GM23248 (cell line): ENCODE results near the gene MPP3. TPM values are rescaled to one million over a fixed set of nuclear protein-coding genes. Genes with fewer than 3 reads are reported as not detected.

Experiments used
- DNase-seq: peaks from one replicate; pipeline ENCODE4 v3.0.0-alpha.2; 2015
- H2AFZ ChIP-seq: fragments of 200-600 bp; sonication (generic); 2 replicates; pipeline ENCODE4 v1.6.1; 2016; ENCODE audit warnings: antibody characterized with exemption
- H3F3A ChIP-seq: fragments of 200-600 bp; sonication (generic); 2 replicates; pipeline ENCODE4 v1.6.1; 2016; ENCODE audit warnings: mild to moderate bottlenecking, antibody characterized with exemption, mixed run types; ENCODE audit not compliant: insufficient read depth
- H3K27ac ChIP-seq: fragments of 200-600 bp; sonication (generic); 2 replicates; pipeline ENCODE4 v1.5.1; 2016; ENCODE audit warnings: mild to moderate bottlenecking
- H3K27me3 ChIP-seq: fragments of 200-600 bp; sonication (generic); replicated peaks from 2 replicates; pipeline ENCODE4 v1.6.1; 2016; ENCODE audit warnings: mild to moderate bottlenecking; ENCODE audit not compliant: insufficient read depth
- H3K36me3 ChIP-seq: fragments of 200-600 bp; sonication (generic); 2 replicates; pipeline ENCODE4 v1.6.1; 2016; ENCODE audit warnings: low read depth, mild to moderate bottlenecking
- H3K4me1 ChIP-seq: fragments of 200-600 bp; sonication (generic); 2 replicates; pipeline ENCODE4 v1.6.1; 2016; ENCODE audit warnings: mild to moderate bottlenecking; ENCODE audit not compliant: insufficient read depth
- H3K4me2 ChIP-seq: fragments of 200-600 bp; sonication (generic); one replicate; pipeline ENCODE4 v1.6.1; 2016; ENCODE audit warnings: mild to moderate bottlenecking; ENCODE audit not compliant: unreplicated experiment
- H3K4me3 ChIP-seq: fragments of 200-600 bp; sonication (generic); 2 replicates; pipeline ENCODE4 v1.5.1; 2016; ENCODE audit warnings: mild to moderate bottlenecking
- H3K79me2 ChIP-seq: fragments of 200-600 bp; sonication (generic); 2 replicates; pipeline ENCODE4 v1.6.1; 2016; ENCODE audit warnings: mild to moderate bottlenecking; ENCODE audit not compliant: insufficient read depth
- H3K9ac ChIP-seq: fragments of 200-600 bp; sonication (generic); 2 replicates; pipeline ENCODE4 v1.6.1; 2016; ENCODE audit warnings: mild to moderate bottlenecking
- H3K9me2 ChIP-seq: fragments of 200-600 bp; sonication (generic); 2 replicates; pipeline ENCODE4 v1.6.1; 2016; ENCODE audit warnings: mixed run types, mild to moderate bottlenecking, moderate library complexity; ENCODE audit not compliant: insufficient read depth
- H3K9me3 ChIP-seq: fragments of 200-600 bp; sonication (generic); one replicate; pipeline ENCODE4 v1.6.1; 2017; ENCODE audit warnings: low read depth
- H4K20me1 ChIP-seq: fragments of 200-600 bp; sonication (generic); 2 replicates; pipeline ENCODE4 v1.6.0; 2016; ENCODE audit not compliant: insufficient read depth
- EZH2 ChIP-seq: fragments of 200-600 bp; sonication (generic); IDR thresholded peaks from 2 replicates; pipeline ENCODE4 v1.6.1; 2018; ENCODE audit warnings: antibody characterized with exemption, mild to moderate bottlenecking; ENCODE audit not compliant: insufficient read depth, poor library complexity, severe bottlenecking
- EZH2phosphoT487 ChIP-seq: fragments of 200-600 bp; sonication (generic); IDR thresholded peaks from 2 replicates; pipeline ENCODE4 v1.6.1; 2018; ENCODE audit warnings: antibody characterized with exemption, moderate library complexity, mild to moderate bottlenecking, low read depth; ENCODE audit not compliant: insufficient read depth
- WGBS, 2 experiments: methylation state at CpG; one replicate each; pipeline ENCODE4 v1.1.6; 2015 to 2017; ENCODE audit warnings: low lambda C conversion rate in 2 of 2, low coverage in 1 of 2; ENCODE audit errors: missing lambda C conversion rate in 2 of 2; 5-methylcytosine and 5-hydroxymethylcytosine counted together
- in situ Hi-C: fragments of 300-500 bp; cut with MboI; formaldehyde crosslinking; loops from 2 replicates; pipeline ENCODE4 v1.15.0; 2020
- polyA plus RNA-seq: library from polyadenylated mRNA; unstranded; fragments of >200 nt; fragmentation: Nextera tagmentation; extraction: Ambion mirVana; gene quantifications from 2 replicates; pipeline ENCODE4 v1.2.1, GENCODE V29; 2016
- total RNA-seq: library from RNA; depleted of rRNA; stranded (reverse); fragments of >200 nt; shearing (Covaris generic); gene quantifications from 2 replicates; pipeline ENCODE4 v1.2.3, GENCODE V29; 2014

MPP3 gene
- total and polyA plus RNA-seq, 2 experiments from 2014 or later: 6.3 to 6.6 TPM

DNA sequence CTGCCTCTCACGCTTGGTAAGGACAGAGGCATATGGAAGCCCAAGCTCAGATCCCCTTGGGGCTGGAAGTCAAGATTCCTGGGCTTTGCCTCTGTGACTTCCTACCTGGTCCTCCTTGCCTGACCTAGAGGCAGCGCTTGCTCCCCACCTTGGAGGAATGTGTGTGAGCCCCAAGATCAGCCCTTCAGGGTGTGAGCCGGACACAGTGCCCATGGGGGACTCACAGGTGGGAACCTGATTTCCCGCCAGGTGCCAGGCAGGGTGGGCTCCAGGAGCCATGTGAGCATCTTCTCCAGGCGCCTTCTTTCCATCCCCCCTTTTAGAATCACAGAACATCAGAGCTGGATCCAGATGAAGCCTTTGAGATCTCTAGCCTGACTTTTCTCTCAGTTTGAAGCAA, 24.2 kb upstream of the MPP3 start:
- peaks cover 49% of the 10 kb centered on the region for H3K27me3 ChIP-seq
- WGBS, 2 experiments: 60 to 63% methylated on average over 4 to 5 of the region's 5 CpGs

DNA sequence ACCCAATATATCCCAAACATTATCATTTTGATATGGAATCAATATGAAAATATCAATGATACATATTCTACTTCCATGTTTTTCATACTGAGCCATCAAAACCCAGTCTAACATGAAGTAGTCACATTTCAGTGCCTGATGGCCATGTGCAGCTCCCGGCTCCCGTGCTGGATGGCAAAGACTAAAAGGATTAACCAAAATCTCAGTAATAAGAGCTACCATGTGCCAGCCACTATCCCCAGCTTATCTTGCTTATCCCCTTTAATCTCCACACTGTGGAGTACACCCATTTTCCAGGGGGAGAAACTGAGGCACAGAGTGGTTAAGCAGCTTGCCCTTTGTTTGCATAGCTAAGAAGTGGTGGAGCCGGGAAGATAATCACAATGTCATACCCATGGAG, 23.2 kb upstream of the MPP3 start:
- Histone ChIP-seq H3K27ac (no peak overlapping the region), H3K9me2 (no peaks in the 10 kb centered on the region), H3K36me3 (no peaks in the 10 kb centered on the region), H3K4me3 (no peak overlapping the region), H3K9me3 (no peaks in the 10 kb centered on the region), H2AFZ (no peak overlapping the region), H3F3A (no peaks in the 10 kb centered on the region), H3K79me2 (no peaks in the 10 kb centered on the region), H3K4me2 (no peak overlapping the region), H4K20me1 (no peaks in the 10 kb centered on the region), H3K27me3 (peaks cover 49% of the 10 kb centered on the region), H3K9ac (no peak overlapping the region), H3K4me1 (no peaks in the 10 kb centered on the region)
- TF ChIP-seq EZH2phosphoT487 (no peak), EZH2 (no peak)
- in situ Hi-C loops: no loop called here
- no peak for DNase-seq
- WGBS, 2 experiments: 95 to 96% methylated on average over 3 of the region's 3 CpGs

More for the DNA sequence above, 24.2 kb upstream of the MPP3 start:
- Histone ChIP-seq H3K9me3 (no peaks in the 10 kb centered on the region), H3K9me2 (no peaks in the 10 kb centered on the region), H3K36me3 (no peaks in the 10 kb centered on the region), H3K79me2 (no peaks in the 10 kb centered on the region), H4K20me1 (no peaks in the 10 kb centered on the region), H3K4me3 (no peak overlapping the region), H3K9ac (no peak overlapping the region), H2AFZ (no peak overlapping the region), H3K4me2 (no peak overlapping the region), H3K27ac (no peak overlapping the region), H3F3A (no peaks in the 10 kb centered on the region), H3K4me1 (no peaks in the 10 kb centered on the region)
- no peak for DNase-seq
- in situ Hi-C loops: no loop called here
- TF ChIP-seq EZH2phosphoT487 (no peak), EZH2 (no peak)

GRCh38 chr17:43855061-43855460, 22.1 kb upstream of the MPP3 start:
- no peaks in the 10 kb centered on the region for H3K9me2 ChIP-seq

DNA sequence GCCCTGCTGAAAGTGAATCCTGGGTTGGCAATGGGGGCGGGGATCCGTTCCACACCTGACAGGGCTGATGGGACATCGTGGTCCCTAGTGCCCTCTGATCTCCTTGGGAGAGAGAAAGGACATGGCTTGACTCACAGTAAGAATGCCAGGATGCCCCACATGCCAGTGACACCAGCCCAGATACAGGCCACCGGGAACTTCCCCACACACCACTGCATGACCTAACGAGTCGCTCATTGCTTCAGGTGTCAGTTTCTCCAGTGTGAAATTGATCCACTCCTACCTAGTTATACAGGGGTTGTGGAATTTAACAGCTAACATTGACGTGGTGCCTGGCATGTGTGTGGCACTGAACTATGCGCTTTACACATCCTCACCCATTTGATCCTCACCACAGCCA, 21.6 kb upstream of the MPP3 start:
- Histone ChIP-seq H3K9ac (no peak overlapping the region), H3K9me2 (no peaks in the 10 kb centered on the region), H3K9me3 (no peaks in the 10 kb centered on the region), H4K20me1 (no peaks in the 10 kb centered on the region), H3K36me3 (no peaks in the 10 kb centered on the region), H3K4me3 (no peak overlapping the region), H3K4me1 (no peaks in the 10 kb centered on the region), H2AFZ (no peak overlapping the region), H3F3A (no peaks in the 10 kb centered on the region), H3K27ac (no peak overlapping the region), H3K27me3 (peaks cover 61% of the 10 kb centered on the region), H3K79me2 (no peaks in the 10 kb centered on the region), H3K4me2 (no peak overlapping the region)
- TF ChIP-seq EZH2phosphoT487 (no peak), EZH2 (no peak)
- DNase-seq: no peak
- WGBS, 2 experiments: 56 to 61% methylated on average over 8 of the region's 8 CpGs
- in situ Hi-C loops: no loop called here

More at GRCh38 chr17:43855061-43855460, 22.1 kb upstream of the MPP3 start:
- no peaks in the 10 kb centered on the region for H4K20me1 ChIP-seq
- WGBS, 2 experiments: 78 to 83% methylated on average over 9 of the region's 9 CpGs
- in situ Hi-C loops: no loop called here
- H3K36me3 ChIP-seq: no peaks in the 10 kb centered on the region
- no peaks in the 10 kb centered on the region for H3K79me2 ChIP-seq
- no peaks in the 10 kb centered on the region for H3K4me1 ChIP-seq
- no peaks in the 10 kb centered on the region for H3F3A ChIP-seq
- DNase-seq: no peak
- no peak overlapping the region for H3K9ac ChIP-seq
- H3K27ac ChIP-seq: no peak overlapping the region
- no peaks in the 10 kb centered on the region for H3K9me3 ChIP-seq
- TF ChIP-seq EZH2 (no peak), EZH2phosphoT487 (no peak)
- no peak overlapping the region for H3K4me3 ChIP-seq
- H2AFZ ChIP-seq: no peak overlapping the region
- peaks cover 57% of the 10 kb centered on the region for H3K27me3 ChIP-seq
- H3K4me2 ChIP-seq: no peak overlapping the region

DNA sequence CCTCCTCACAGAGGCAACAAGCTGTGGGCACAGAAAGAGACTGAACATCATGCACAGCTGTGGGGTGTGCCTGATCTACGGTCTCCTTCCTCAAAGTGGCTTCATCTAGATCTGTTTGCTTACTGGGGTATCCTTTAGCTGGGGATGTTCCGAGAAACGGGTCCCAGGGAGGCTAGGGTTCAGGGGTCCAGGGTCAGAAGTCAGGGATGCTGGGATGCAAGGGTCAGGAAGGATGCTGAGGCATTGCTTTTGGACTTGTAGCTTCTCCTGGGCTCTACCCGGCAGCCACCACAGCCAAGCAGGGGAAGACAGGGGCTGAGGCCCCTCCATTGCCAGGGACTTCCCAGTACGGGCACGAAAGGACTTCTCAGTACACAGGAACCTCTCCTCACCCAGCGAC, 20.6 kb upstream of the MPP3 start:
- WGBS, 2 experiments: 85 to 87% methylated on average over 7 of the region's 7 CpGs
- peaks cover 52% of the 10 kb centered on the region for H3K27me3 ChIP-seq
- H4K20me1 ChIP-seq: no peaks in the 10 kb centered on the region
- H3K4me1 ChIP-seq: no peaks in the 10 kb centered on the region
- H3F3A ChIP-seq: no peaks in the 10 kb centered on the region
- no peak overlapping the region for H3K4me3 ChIP-seq
- no peak overlapping the region for H3K27ac ChIP-seq
- DNase-seq: no peak
- H3K9ac ChIP-seq: no peak overlapping the region
- H3K79me2 ChIP-seq: no peaks in the 10 kb centered on the region
- H2AFZ ChIP-seq: no peak overlapping the region
- in situ Hi-C loops: no loop called here
- no peaks in the 10 kb centered on the region for H3K9me3 ChIP-seq
- no peaks in the 10 kb centered on the region for H3K9me2 ChIP-seq
- no peaks in the 10 kb centered on the region for H3K36me3 ChIP-seq
- TF ChIP-seq EZH2phosphoT487 (no peak), EZH2 (no peak)
- no peak overlapping the region for H3K4me2 ChIP-seq
